CD14-positive monocyte (primary cell): ENCODE results near the gene PMEPA1. TPM values are rescaled to one million over a fixed set of nuclear protein-coding genes. Genes with fewer than 3 reads are reported as not detected.
A peak's percentile ranks its signal among the peaks of the same experiment; 100 is the strongest.

Source experiments
- DNase-seq, 3 donors: peaks; one replicate each; pipeline ENCODE4 v3.0.0-alpha.2; 2011 to 2022
- H2AFZ ChIP-seq: 2 replicates; pipeline ENCODE4 v1.6.0; 2012; ENCODE audit warnings: mild to moderate bottlenecking, low read depth, low read length, inconsistent platforms; ENCODE audit not compliant: insufficient read depth, poor library complexity, severe bottlenecking
- H3K27ac ChIP-seq, 2 donors: 1 replicate in 1 of 2; 2 replicates in 1 of 2; pipeline ENCODE4 v1.5.1; 2012 to 2013; ENCODE audit warnings: low read length in 2 of 2, control low read depth in 1 of 2, inconsistent platforms in 1 of 2, low read depth in 1 of 2, mild to moderate bottlenecking in 1 of 2
- H3K27me3 ChIP-seq, 2 donors: one replicate each; pipeline versions ENCODE4 v1.6.0 to v1.6.1; 2011 to 2013; ENCODE audit warnings: low read length in 2 of 2; ENCODE audit not compliant: control insufficient read depth in 2 of 2, insufficient read depth in 2 of 2
- H3K36me3 ChIP-seq, 2 donors: replicated peaks in 1 of 2; 1 replicate in 1 of 2; 2 replicates in 1 of 2; pipeline versions ENCODE4 v1.5.1 to v1.6.1; 2012 to 2013; ENCODE audit warnings: low read length in 2 of 2, control low read depth in 1 of 2, inconsistent platforms in 1 of 2, mild to moderate bottlenecking in 1 of 2; ENCODE audit not compliant: insufficient read depth in 2 of 2, control insufficient read depth in 1 of 2
- H3K4me1 ChIP-seq, 2 donors: 1 replicate in 1 of 2; 2 replicates in 1 of 2; pipeline versions ENCODE4 v1.5.1 to v1.6.1; 2012 to 2013; ENCODE audit warnings: low read length in 2 of 2, control low read depth in 1 of 2, inconsistent platforms in 1 of 2, mild to moderate bottlenecking in 1 of 2, moderate library complexity in 1 of 2; ENCODE audit not compliant: insufficient read depth in 2 of 2, control insufficient read depth in 1 of 2
- H3K4me2 ChIP-seq: replicated peaks from 2 replicates; pipeline ENCODE3; 2012; ENCODE audit warnings: low read length, moderate library complexity, mild to moderate bottlenecking; ENCODE audit not compliant: poor library complexity, severe bottlenecking; ENCODE audit errors: extremely low read depth
- H3K4me3 ChIP-seq, 3 experiments: fragments of 200-600 bp in 1 of 3; sonication (generic) in 1 of 3; replicated peaks in 1 of 3; 1 replicate in 2 of 3; 2 replicates in 1 of 3; pipeline ENCODE4 v1.5.1; 2011 to 2013; ENCODE audit warnings: low read length in 3 of 3, mild to moderate bottlenecking in 3 of 3, control low read depth in 2 of 3, low read depth in 2 of 3, inconsistent platforms in 1 of 3, moderate library complexity in 1 of 3
- H3K79me2 ChIP-seq: 2 replicates; pipeline ENCODE4 v1.6.0; 2012; ENCODE audit warnings: mild to moderate bottlenecking, control low read depth, inconsistent platforms, low read length, moderate library complexity; ENCODE audit not compliant: insufficient read depth
- H3K9ac ChIP-seq: 2 replicates; pipeline ENCODE4 v1.6.0; 2017; ENCODE audit warnings: low read length, mild to moderate bottlenecking; ENCODE audit not compliant: insufficient read depth, poor library complexity, severe bottlenecking
- H3K9me3 ChIP-seq, 2 donors: replicated peaks in 1 of 2; 1 replicate in 1 of 2; 2 replicates in 1 of 2; pipeline versions ENCODE4 v1.5.1 to v1.6.1; 2012 to 2013; ENCODE audit warnings: low read length in 2 of 2, control low read depth in 1 of 2; ENCODE audit not compliant: control insufficient read depth in 1 of 2, insufficient read depth in 1 of 2
- H4K20me1 ChIP-seq: 2 replicates; pipeline ENCODE4 v1.6.0; 2012; ENCODE audit warnings: mild to moderate bottlenecking, low read length, control low read depth, moderate library complexity; ENCODE audit not compliant: insufficient read depth
- H3K27ac Mint-ChIP-seq, 7 donors: one replicate each; pipeline ENCODE4 v1.8.0; 2020; ENCODE audit warnings: mild to moderate bottlenecking in 7 of 7, mixed read lengths in 7 of 7, moderate library complexity in 6 of 7, inconsistent platforms in 2 of 7
- H3K27me3 Mint-ChIP-seq, 3 donors: one replicate each; pipeline ENCODE4 v1.8.0; 2021 to 2022; ENCODE audit warnings: low read depth in 3 of 3, mild to moderate bottlenecking in 3 of 3, mixed read lengths in 3 of 3, moderate library complexity in 3 of 3, inconsistent platforms in 1 of 3
- H3K36me3 Mint-ChIP-seq, 2 donors: one replicate each; pipeline ENCODE4 v1.8.0; 2020; ENCODE audit warnings: mixed read lengths in 2 of 2, inconsistent platforms in 1 of 2, mild to moderate bottlenecking in 1 of 2
- H3K4me1 Mint-ChIP-seq: one replicate; pipeline ENCODE4 v1.8.0; 2020; ENCODE audit warnings: mild to moderate bottlenecking, mixed read lengths
- H3K4me3 Mint-ChIP-seq, 2 donors: one replicate each; pipeline ENCODE4 v1.8.0; 2020; ENCODE audit warnings: mild to moderate bottlenecking in 2 of 2, mixed read lengths in 2 of 2, moderate library complexity in 1 of 2
- H3K9me3 Mint-ChIP-seq, 7 donors: one replicate each; pipeline ENCODE4 v1.8.0; 2020 to 2022; ENCODE audit warnings: mixed read lengths in 7 of 7, mild to moderate bottlenecking in 6 of 7, moderate library complexity in 6 of 7, inconsistent platforms in 2 of 7
- WGBS: methylation state at CpG from one replicate; pipeline ENCODE4 v1.1.5; 2013; ENCODE audit warnings: missing lambda C conversion rate; ENCODE audit not compliant: insufficient coverage; 5-methylcytosine and 5-hydroxymethylcytosine counted together
- intact Hi-C, 2 donors: fragments of 100-400 bp; cut with micrococcal nuclease; formaldehyde crosslinking; loops; one replicate each; pipeline versions ENCODE4 v1.15.0 to v1.15.1; 2023
- polyA plus RNA-seq, 3 donors: library from polyadenylated mRNA; depleted of rRNA in 1 of 3; unstranded in 2 of 3; stranded (reverse) in 1 of 3; fragments of 300-500 nt in 2 of 3; fragments of >200 nt in 1 of 3; fragmentation: Illumina TruSeq in 2 of 3; gene quantifications; 1 replicate in 2 of 3; 2 replicates in 1 of 3; pipeline ENCODE4 v1.2.3, GENCODE V29; 2012 to 2021
- TF ChIP-seq, protein P1 (sequence below): fragments of 200-600 bp; IDR thresholded peaks from one replicate; pipeline ENCODE4 v1.8.0; 2022; ENCODE audit warnings: antibody characterized with exemption, mild to moderate bottlenecking

The PMEPA1 gene
- polyA plus RNA-seq, 3 donors = 0.12 to 0.73 (median 0.59) TPM

DNA sequence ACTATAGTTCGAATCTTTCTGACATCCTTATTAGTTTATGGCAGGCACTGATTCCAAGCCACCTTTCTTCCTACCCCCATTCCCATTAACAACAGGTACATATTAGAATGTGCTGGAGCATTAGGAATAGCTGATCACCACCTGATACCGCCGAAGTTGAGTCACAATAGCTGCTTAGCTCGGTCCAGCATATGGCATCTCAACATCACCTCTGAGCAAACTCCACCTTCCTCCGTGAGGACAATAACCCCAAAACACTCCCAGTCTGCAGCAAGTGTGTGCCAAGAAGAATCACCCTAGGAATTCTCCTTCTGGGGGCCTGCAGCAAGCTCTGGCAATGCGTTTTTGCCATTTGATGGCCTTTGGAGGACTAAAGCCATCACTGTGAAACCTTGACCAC lies 8.7 kb downstream of the PMEPA1 start:
- no peak overlapping the region for H2AFZ ChIP-seq
- no peak overlapping the region for H3K4me2 ChIP-seq
- intact Hi-C loops = loop anchor here in 1 of 2 donors (10.0 kb wide), 1 partner anchor 196 kb away; no protein-coding TSS in a partner anchor
- H4K20me1 ChIP-seq = no peaks in the 10 kb centered on the region
- no peak for DNase-seq
- no peak overlapping the region for H3K27ac ChIP-seq
- H3K4me3 ChIP-seq = no peak overlapping the region
- H3K36me3 Mint-ChIP-seq = no peaks in the 10 kb centered on the region
- H3K9me3 Mint-ChIP-seq = no peaks in the 10 kb centered on the region
- H3K4me1 Mint-ChIP-seq = no peaks in the 10 kb centered on the region
- peak overlapping the region in 1 of 7 donors; percentile 61 for H3K27ac Mint-ChIP-seq
- no peaks in the 10 kb centered on the region for H3K79me2 ChIP-seq
- H3K36me3 ChIP-seq = no peaks in the 10 kb centered on the region
- TF ChIP-seq, protein P1, sequence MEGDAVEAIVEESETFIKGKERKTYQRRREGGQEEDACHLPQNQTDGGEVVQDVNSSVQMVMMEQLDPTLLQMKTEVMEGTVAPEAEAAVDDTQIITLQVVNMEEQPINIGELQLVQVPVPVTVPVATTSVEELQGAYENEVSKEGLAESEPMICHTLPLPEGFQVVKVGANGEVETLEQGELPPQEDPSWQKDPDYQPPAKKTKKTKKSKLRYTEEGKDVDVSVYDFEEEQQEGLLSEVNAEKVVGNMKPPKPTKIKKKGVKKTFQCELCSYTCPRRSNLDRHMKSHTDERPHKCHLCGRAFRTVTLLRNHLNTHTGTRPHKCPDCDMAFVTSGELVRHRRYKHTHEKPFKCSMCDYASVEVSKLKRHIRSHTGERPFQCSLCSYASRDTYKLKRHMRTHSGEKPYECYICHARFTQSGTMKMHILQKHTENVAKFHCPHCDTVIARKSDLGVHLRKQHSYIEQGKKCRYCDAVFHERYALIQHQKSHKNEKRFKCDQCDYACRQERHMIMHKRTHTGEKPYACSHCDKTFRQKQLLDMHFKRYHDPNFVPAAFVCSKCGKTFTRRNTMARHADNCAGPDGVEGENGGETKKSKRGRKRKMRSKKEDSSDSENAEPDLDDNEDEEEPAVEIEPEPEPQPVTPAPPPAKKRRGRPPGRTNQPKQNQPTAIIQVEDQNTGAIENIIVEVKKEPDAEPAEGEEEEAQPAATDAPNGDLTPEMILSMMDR = no peak
- H3K27me3 Mint-ChIP-seq = peaks cover 8 to 24% (median 12%) of the 10 kb centered on the region in 3 donors
- H3K9ac ChIP-seq = no peak overlapping the region
- H3K4me3 Mint-ChIP-seq = no peak overlapping the region
- H3K9me3 ChIP-seq = no peaks in the 10 kb centered on the region
- no peaks in the 10 kb centered on the region for H3K4me1 ChIP-seq
- H3K27me3 ChIP-seq = no peaks in the 10 kb centered on the region
- 97% methylated on average over 4 of the region's 6 CpGs for WGBS

GRCh38 chr20:57699395-57699794 lies 10.4 kb downstream of the PMEPA1 start:
- no peak for DNase-seq
- H3K9ac ChIP-seq = no peak overlapping the region
- H3K27ac ChIP-seq = no peak overlapping the region
- TF ChIP-seq, protein P1 = no peak
- WGBS = 84% methylated on average over 4 of the region's 8 CpGs
- no peak overlapping the region for H3K4me3 Mint-ChIP-seq
- H2AFZ ChIP-seq = no peak overlapping the region
- no peaks in the 10 kb centered on the region for H3K36me3 ChIP-seq
- no peak overlapping the region for H3K4me2 ChIP-seq
- H3K36me3 Mint-ChIP-seq = no peaks in the 10 kb centered on the region
- H3K4me1 Mint-ChIP-seq = no peaks in the 10 kb centered on the region
- H3K9me3 ChIP-seq = no peaks in the 10 kb centered on the region
- intact Hi-C loops = no loop called here
- no peaks in the 10 kb centered on the region for H3K9me3 Mint-ChIP-seq
- peaks cover 2 to 20% (median 7%) of the 10 kb centered on the region in 3 donors for H3K27me3 Mint-ChIP-seq
- H4K20me1 ChIP-seq = no peaks in the 10 kb centered on the region
- no peaks in the 10 kb centered on the region for H3K4me1 ChIP-seq
- no peak overlapping the region for H3K27ac Mint-ChIP-seq
- no peak overlapping the region for H3K4me3 ChIP-seq
- no peaks in the 10 kb centered on the region for H3K79me2 ChIP-seq
- no peaks in the 10 kb centered on the region for H3K27me3 ChIP-seq
